GM23248 (cell line): ENCODE results near the gene VN1R4.

ENCODE experiments used
- EZH2 ChIP-seq: fragments of 200-600 bp; sonication (generic); IDR thresholded peaks from 2 replicates; pipeline ENCODE4 v1.6.1; 2018; ENCODE audit warnings: antibody characterized with exemption, mild to moderate bottlenecking; ENCODE audit not compliant: insufficient read depth, poor library complexity, severe bottlenecking
- EZH2phosphoT487 ChIP-seq: fragments of 200-600 bp; sonication (generic); IDR thresholded peaks from 2 replicates; pipeline ENCODE4 v1.6.1; 2018; ENCODE audit warnings: antibody characterized with exemption, moderate library complexity, mild to moderate bottlenecking, low read depth; ENCODE audit not compliant: insufficient read depth

DNA sequence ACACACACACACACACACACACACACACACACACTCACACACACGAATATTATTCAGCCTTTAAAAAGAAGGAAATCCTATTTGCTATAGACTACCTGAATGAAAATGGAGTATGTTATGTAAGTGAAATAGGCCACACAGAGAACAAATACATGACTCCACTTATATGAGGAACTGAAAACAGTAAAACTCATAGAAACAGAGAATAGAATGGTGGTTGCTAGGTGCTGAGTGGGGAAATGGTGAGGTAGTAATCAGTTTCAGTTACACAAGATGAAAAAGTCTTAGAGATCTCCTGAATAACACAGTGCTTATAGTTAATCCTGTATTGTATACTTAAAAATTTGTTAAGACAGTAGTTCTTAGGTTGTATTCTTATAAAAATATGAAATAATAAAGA, 21.0 kb downstream of the VN1R4 start:
- TF ChIP-seq EZH2 (no peak), EZH2phosphoT487 (no peak)
